IPS-NIHi7 (cell line): ENCODE results near the gene OSGEP.
"Not testable (repeated sequence)": the region's sequence is repeated elsewhere in the genome, so short reads cannot be mapped to it uniquely, and the experiment has no call there.

ENCODE experiments used
- DNase-seq: peaks from one replicate; pipeline ENCODE4 v3.0.0; 2012; ENCODE audit warnings: mixed read lengths; ENCODE audit errors: extremely low spot score

OSGEP gene

DNA sequence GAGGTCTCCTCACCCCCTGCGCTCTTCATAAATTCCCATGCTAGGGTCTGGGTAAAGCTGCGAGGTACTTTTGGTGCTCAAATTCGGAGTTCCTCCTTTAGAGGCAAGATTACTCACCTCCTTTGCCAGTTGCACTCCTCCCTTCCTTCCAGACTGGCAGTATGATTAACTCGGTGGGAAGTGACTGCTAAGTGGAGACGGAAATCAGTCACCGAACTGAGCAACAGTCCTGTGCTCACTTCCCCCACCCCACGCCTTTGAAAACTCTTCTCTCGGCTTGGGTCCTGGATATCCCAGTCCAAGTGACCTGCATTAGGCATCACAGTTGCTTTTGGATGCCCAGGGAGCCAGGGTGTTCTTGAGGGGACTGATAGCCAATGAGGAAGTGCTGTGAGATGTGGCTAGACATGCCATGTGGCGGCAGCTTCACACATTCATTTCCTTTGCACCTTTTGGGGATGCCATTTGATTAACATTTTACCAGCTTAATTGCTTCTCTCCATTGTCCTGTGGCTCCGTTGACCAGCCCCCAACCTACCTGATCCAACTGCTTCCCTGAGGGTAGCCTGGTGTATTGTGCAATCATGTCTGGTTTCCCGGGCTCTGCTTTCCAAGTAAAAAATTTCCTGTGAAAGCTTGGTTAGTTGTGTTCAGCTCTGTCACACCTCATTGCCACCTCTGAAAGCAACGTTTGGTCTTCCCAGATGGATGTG is 15.4 kb upstream of the OSGEP start:
- DNase-seq: peak; percentile 26

DNA sequence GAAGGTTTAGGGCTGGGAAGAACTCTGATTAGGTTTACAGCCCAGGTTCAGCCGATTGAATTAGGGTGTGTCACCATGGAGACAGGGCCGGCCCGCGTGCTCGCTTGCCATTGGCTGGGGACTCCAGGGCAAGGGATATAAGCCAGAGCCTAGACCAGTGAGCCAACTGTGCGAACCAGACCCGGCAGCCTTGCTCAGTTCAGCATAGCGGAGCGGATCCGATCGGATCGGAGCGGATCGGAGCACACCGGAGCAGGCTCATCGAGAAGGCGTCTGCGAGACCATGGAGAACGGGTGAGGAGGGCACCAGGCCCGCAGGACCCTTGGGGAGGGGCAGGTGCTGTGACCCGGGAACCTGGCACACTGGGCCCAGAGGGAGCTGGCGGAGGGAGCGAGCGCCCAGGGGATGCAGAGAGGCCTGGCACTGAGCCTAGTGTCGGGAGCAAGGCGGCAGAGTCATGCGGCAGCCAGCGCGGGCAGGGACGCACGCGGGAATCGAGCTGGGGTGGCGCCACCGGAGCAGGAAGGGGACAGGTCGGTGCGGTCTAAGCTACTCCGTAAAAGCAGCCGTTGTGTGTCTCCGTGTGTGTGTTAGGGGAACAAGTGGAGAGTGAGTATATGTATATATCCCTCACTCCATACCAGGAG is 14.8 kb upstream of the OSGEP start, which contains the start of gene PNP:
Gene PNP, plus strand, starts transcription at position 165 of the 648 bp plus-strand sequence. Its CDS starts 119 bp downstream, at position 284.
- DNase-seq: peak; percentile 97

DNA sequence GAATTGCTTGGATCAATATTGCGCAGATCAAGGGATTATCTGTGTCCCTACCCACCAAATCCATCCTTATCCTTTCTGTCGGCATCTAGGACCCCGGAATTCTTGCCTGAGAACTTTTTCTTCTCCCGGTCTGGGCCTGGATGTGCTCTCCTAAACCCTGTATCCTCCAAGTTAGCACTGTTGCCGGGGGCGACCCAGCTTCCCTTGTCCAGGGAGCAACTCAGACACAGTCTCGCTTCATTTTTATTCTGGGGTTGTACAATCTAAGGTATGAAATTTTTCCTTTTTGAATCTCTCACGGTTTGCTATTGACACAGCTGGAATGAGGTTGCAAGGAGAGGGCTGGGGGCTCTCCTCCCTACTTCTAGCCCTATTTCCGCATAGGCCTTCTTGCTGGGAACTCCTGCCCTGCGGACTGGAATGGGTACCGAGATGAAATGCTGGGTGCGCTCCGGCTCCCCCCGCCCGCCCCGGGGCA is 14.2 kb upstream of the OSGEP start:
- no peak for DNase-seq

DNA sequence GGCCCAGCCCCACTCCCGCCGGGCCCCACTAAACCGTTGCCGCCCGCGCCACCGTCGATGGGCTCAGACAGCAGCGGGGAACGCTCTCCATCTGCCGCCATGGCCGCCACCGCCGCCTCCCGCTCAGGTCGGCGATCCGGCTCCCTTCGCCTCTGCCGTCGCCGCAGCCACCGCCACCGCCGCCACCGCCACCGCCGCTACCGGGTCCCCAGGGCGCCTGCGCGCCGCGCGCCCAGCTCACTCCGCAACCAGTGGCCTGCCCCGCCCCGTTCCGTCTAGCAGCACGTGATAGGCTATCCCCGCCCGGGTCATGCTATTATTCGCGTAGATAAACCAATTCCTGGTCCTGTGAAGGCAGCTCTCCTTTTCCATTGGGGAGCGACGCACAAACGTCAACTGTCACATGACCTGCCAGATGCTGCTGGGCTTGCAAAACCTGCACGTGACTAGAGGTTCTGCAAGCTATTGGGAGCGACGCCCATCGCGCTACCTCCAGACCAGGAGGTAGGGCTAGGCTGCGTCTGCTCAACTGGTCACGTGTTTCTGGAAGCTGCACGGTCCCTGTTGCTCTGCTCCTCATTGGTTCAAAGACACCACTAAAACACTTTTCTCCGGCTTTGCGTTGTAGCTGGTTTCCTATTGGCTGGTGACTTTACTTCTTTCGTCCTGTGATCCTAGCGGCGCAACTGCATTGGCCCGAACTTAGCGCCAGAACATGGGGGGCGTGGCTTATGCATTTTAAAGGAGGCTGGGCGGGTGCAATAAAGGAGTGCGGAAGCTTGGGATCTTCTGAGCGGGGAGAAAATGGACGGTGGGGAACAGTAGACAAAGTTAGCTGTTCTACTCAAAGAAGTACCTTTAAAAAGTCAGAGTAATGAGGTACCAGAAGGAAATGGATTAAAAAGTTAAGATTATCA is 6.9 kb upstream of the OSGEP start, which contains the start of gene PIP4P1:
Gene PIP4P1, minus strand, starts transcription at position 210 of the 917 bp plus-strand sequence. Its CDS starts 109 bp downstream, at position 101.
- DNase-seq: peak; percentile 92

DNA sequence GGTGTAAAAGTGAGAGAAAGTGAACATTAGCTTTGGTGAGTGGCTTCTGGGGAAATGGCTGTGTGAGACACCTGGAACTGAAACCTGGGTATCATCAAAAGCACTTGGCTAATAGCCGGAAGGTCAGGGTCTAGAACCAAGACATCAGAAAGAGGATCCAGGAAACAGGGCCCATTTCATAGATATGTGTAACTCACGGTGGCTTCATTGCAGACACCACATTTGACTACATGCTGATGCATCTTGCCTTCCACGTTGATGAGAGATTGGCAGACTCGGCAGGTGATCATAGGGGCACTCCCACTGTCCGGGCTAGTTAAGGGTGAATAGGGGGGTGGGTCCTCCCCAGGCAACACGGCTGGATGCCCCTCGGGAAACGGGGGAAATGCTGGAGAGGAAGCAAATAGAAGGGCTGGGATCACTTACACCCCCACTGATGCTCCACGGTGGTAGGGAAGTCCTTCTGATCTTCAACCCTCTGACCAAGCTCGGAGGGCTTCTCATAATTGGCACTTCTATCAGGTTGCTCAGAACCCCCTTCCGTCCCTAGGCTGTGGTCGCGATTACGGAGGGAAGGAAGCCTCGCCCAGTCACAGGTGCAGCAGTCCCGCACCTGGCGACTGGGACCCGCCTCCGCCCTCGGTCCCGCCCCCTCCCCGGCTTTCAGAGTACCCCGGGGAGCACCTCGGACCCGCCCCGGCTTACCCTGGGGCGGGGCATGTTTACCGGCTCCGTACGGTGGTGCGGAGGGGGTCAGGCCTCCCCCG is 6.0 kb upstream of the OSGEP start:
- DNase-seq: peak; percentile 37

DNA sequence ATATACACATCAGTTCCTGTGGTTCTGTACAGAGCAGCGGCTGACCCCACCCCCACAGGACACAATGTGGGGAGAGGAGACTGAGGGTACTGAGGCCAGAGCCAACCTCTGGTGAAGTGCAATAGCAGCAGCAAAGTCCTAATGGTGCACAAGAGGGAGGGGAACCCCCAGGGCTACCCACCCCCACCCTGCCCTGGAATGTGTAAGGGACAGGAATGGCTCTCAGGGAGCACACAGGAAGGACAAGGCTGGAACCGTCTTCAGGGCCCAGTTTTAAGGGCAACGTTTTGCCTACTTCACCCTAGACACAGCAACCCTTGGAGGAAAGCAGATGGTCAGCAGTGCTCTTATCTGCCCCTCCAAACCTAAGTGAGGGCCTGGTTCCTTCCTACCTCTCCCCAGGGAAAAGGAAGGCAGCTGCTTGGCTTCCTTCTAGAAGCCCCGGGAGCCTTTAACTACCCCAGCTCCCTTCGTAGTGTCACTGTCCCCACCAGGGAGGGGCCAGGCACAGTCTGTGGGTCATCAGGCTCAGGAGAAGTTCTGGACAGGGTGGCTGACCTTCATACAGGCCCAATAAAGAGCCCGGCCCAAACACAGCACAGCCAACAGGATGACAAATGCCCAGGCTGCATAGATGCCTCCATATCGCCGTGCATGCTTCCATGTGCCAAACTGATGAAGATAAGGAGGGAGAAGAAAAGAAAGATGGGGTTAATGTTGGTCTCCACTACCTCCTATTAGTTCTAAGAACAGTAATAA is 3.6 kb upstream of the OSGEP start:
- DNase-seq: no peak

DNA sequence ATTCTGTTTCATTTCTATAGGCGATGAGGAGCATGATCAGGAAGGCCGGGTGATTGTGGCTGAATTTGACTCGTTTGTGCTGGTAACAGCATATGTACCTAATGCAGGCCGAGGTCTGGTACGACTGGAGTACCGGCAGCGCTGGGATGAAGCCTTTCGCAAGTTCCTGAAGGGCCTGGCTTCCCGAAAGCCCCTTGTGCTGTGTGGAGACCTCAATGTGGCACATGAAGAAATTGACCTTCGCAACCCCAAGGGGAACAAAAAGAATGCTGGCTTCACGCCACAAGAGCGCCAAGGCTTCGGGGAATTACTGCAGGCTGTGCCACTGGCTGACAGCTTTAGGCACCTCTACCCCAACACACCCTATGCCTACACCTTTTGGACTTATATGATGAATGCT is 2.4 kb upstream of the OSGEP start:
- no peak for DNase-seq

DNA sequence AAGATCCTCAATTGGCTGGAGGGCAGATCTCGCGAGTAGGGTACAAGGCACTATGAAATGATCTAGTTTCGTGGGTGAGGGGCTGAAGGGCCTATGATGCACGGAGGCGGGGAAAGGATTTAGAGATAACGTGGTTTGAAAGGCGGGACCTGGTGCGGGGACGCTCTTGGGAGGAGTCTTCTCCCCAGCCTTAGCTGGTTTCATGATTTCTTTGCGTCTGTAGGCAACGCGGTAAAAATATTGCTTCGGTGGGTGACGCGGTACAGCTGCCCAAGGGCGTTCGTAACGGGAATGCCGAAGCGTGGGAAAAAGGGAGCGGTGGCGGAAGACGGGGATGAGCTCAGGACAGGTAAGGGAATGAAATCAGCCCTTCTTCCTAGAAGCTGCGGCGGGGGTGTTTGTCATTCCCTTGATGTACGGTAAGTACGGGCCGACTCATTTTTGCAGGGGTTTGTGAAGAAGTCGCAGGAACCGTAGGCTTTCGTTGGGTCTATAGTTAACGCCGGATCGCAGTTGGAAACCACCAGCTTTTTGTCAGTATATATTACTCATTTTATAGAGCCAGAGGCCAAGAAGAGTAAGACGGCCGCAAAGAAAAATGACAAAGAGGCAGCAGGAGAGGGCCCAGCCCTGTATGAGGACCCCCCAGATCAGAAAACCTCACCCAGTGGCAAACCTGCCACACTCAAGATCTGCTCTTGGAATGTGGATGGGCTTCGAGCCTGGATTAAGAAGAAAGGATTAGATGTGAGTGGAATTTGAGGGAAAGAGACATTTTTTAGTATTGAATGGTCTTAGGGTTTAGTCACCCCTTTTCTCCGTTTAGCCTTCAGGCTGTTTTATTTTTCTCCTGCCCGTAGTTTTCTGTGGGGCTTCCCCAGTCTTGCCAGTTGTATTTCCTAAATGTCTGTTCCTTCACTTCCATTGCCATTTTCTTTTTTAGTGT is 1.0 kb upstream of the OSGEP start:
- DNase-seq: peak; percentile 43

DNA sequence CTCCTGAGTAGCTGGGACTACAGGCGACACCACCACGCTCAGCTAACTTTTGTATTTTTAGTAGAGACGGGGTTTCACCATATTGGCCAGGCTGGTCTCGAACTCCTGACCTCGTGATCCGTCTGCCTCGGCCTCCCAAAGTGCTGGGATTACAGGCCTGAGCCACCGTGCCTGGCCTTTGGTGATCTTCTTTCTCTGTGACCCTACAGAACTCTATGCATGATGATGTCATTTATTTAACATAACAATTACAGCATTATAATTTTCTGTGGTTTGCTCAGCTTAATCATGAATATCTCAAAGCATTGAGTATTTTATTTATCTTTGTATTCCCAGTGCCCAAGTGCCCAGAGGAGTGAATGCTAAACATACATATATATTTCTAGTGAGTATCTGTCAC is 1.8 kb downstream of the OSGEP start:
- DNase-seq: not testable (repeated sequence)

DNA sequence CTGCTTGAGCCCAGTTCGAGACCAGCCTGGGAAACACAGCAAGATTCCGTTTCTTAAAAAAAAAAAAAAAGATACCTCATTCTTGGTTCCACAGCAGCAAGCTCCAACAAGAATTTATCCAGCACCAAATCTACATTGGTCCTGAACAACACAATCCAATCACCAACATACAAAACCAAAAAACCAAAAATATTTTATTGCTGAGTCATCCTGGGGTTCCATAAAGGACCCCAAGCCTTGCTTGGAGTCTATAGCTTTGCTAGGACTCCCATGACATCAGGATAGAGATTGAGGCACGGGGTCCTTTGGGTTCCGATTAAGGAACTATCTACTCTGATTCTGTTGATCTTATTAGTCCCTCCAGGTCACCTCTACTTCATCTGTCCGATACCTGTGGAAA is 7.7 kb downstream of the OSGEP start:
- DNase-seq: no peak

DNA sequence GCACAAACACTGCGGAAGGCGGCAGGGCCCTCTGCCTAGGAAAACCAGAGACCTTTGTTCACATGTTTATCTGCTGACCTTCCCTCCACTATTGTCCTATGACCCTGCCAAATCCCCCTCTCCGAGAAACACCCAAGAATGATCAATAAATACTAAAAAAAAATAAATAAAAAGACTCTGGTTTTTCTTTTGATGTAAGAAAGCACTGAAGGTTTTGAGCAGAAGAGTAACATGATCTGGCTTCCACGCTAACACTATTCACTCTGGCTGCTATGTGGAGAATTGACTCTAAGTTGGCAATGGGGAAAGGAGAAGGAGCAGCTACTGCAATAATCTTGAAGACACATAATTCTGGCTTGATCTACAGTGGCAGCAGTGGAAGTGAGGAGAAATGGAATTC is 11.0 kb downstream of the OSGEP start:
- not testable (repeated sequence) for DNase-seq

DNA sequence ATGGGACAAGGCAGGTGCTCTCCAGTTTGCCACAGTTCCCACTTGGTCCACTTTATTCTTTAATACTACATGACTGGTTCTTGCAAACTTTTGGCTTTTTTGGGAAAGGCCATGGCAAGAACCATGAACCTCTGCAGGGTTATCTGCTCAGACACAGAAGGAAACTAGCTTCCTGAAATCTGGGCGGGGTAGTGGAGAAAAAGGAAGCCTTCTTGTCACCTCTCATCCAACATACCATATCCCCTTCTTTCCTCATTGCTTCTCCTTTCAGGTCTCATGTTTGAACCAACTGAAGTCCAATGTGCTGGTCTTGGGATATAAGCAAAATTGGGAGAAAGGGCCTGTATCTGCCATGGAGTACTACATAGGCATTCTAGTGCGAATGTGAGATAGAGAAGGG is 13.2 kb downstream of the OSGEP start:
- no peak for DNase-seq

DNA sequence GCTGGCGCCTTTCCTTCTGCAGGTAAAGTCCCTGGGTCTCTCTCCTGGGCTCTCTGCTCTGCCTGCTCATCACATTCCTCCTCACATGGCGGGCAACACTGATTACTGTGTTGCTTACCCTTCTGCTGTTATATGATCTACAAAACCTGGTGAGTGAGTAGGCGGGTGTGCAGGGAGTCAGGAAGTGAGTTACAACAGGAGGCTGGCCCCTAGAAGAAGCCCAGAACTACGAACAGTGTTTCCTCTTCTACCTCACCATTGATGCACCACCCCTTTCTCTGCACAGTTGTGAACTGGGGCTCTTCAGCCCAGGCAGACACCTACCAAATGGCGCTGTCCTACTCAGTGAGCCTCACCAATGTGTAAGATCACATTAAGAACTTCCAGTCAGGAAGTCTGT is 13.7 kb downstream of the OSGEP start:
- no peak for DNase-seq

DNA sequence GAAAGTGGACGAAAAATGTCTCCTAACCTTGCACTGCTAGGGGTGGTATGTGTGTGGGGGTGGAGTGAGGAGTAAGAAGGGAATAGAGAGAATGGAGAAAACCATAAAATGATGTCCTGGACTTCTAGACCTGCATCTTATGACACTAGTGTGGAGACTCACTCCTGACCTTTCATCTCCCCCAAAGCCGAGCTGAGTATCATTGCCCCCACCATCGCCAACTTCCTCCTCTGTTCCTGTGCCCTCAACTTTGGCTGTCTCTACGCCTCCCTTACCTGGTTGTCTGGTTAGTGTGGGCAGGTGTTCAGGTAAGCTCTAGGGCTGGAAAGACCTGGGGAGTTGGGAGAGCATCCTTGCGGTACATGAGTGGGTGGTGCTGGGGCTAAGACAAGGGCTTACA is 14.1 kb downstream of the OSGEP start:
- DNase-seq: no peak

DNA sequence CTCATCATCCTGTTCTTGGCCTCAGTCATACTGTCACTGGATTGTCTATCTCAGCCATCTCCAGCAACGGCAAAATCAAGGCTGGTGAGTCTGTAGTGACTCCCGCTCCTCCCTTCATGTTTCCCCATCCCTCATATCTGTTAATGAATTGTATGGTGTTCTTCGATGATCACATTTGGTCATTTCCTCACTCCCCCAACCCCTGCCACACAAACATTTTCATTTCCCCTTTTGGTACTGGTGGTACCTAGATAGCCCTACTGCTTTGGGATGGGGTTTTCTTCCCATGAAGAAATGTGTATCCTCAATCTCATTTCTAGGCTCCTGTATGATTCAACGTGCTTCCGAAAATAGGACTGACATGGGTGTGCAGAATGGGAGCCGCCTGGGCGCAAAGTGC is 15.9 kb downstream of the OSGEP start:
- no peak for DNase-seq

DNA sequence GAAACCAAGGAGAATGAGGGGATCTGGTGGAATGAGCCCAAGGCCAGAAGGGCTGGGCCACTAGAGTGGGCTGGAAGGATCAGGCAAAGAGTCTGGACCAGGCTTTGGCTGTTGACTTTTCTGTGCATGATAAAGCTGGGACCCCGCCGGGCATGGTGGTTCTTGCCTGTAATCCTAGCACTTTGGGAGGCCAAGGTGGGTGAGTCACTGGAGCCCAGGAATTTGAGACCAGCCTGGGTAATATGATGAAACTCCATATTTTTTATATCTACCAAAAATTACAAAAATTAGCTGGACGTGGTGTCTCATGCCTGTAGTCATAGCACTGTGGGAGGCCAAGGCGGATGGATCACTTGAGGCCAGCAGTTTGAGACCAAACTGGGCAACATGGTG is 18.3 kb downstream of the OSGEP start:
- DNase-seq: no peak

DNA sequence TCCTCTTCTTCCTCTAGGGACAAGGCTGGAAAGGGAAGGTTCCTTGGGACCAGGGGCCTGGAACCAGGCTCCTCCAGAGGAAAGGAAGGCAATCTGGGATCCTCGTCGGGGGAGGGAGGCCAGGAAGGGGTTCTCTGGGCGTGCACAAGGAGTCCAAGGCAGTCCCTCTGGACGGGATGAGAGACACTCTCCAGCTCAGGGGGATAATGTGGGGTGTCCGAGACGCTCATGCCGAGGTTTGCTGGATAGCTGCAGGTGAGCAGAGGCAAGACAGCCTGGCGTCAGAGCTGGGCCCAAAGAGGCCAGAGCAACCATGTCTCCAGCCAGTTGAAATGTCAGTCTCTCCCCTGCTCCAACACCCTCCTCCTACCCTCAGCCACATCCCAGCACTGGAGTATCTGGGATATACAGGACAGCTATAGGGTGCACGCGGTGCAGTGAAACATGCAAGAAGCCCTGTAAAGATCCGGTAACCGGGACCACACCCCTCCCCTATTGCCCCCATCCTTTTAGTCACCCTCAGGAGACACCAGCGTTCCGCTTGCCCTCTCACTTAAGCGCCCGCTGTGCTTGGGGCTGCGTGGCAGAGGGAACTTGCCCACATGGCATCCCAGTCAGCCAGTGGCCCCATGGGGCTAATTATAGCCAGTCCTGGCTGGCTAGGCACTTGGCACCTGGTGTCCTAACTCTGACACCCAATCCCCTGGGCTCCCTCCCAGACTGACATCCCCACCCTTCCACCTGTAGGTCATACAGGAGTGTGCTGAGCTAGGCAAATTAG is 18.8 kb downstream of the OSGEP start, which contains the start of gene KLHL33:
Gene KLHL33, minus strand, starts transcription at position 585 of the 781 bp plus-strand sequence. Its CDS starts 355 bp downstream, at position 230.
- DNase-seq: no peak
